Panc1 (cell line): ENCODE results near the gene PUDP. TPM values are rescaled to one million over a fixed set of nuclear protein-coding genes. Genes with fewer than 3 reads are reported as not detected.
"Not testable (repeated sequence)": the region's sequence is repeated elsewhere in the genome, so short reads cannot be mapped to it uniquely, and the experiment has no call there.

Source experiments
- ATAC-seq: fragments of 200-7000 bp; cut with Tn5 transposase; 2 replicates; pipeline ENCODE4 v1.9.1; 2020; ENCODE audit warnings: mild to moderate bottlenecking, moderate library complexity
- BruUV-seq: library from RNA; stranded (reverse); fragments of 400-500 nt; replicated peaks from 2 replicates; lab custom pipeline; 2021; lab: Mats Ljungman, UMichigan
- CTCF ChIA-PET: fragments of 300-600 bp; sonication (Branson Sonifier 250); formaldehyde crosslinking; loops from one replicate; lab custom pipeline; 2022; ENCODE audit warnings: antibody characterized with exemption; lab: Charles Lee
- POLR2A ChIA-PET: fragments of 300-600 bp; sonication (Branson Sonifier 250); formaldehyde crosslinking; loops from one replicate; lab custom pipeline; 2022; ENCODE audit warnings: antibody characterized with exemption; lab: Charles Lee
- DNase-seq: peaks from one replicate; pipeline ENCODE4 v3.0.0-alpha.2; 2010; ENCODE audit warnings: low read depth, low spot score
- H3K27ac ChIP-seq: 2 replicates; pipeline ENCODE4 v1.5.1; 2011; ENCODE audit warnings: mild to moderate bottlenecking, low read length, inconsistent platforms
- H3K27me3 ChIP-seq: fragments of 200-500 bp; sonication (Bioruptor generic); 2 replicates; pipeline ENCODE4 v1.6.0; 2014; ENCODE audit warnings: low read length, inconsistent platforms; ENCODE audit not compliant: control insufficient read depth, insufficient read depth
- H3K36me3 ChIP-seq: fragments of 200-500 bp; sonication (Bioruptor generic); 2 replicates; pipeline ENCODE4 v1.5.1; 2014; ENCODE audit warnings: inconsistent platforms, mild to moderate bottlenecking, low read length, moderate library complexity; ENCODE audit not compliant: control insufficient read depth, insufficient read depth
- H3K4me1 ChIP-seq: 2 replicates; pipeline ENCODE4 v1.5.1; 2011; ENCODE audit warnings: inconsistent platforms, mild to moderate bottlenecking, low read length, moderate library complexity; ENCODE audit not compliant: control insufficient read depth, insufficient read depth
- H3K4me3 ChIP-seq, 2 experiments: 2 replicates each; pipeline ENCODE4 v1.5.1; 2011 to 2012; ENCODE audit warnings: low read depth in 2 of 2, low read length in 2 of 2, mild to moderate bottlenecking in 2 of 2, inconsistent platforms in 1 of 2, moderate library complexity in 1 of 2
- H3K9me3 ChIP-seq: fragments of 200-500 bp; sonication (Bioruptor generic); 2 replicates; pipeline ENCODE4 v1.5.1; 2014; ENCODE audit warnings: low read depth, mild to moderate bottlenecking, inconsistent platforms, low read length, moderate library complexity; ENCODE audit not compliant: control insufficient read depth, insufficient read depth
- POLR2AphosphoS5 ChIP-seq: IDR thresholded peaks from 2 replicates; pipeline ENCODE4 v1.6.1; 2012; ENCODE audit warnings: mild to moderate bottlenecking, low read depth, low read length, moderate library complexity
- SIN3A ChIP-seq: IDR thresholded peaks from 2 replicates; pipeline ENCODE4 v1.6.1; 2012; ENCODE audit warnings: low read depth, mild to moderate bottlenecking, low read length, moderate library complexity, borderline replicate concordance; ENCODE audit not compliant: insufficient read depth
- TCF7L2 ChIP-seq: IDR thresholded peaks from 2 replicates; pipeline ENCODE4 v1.6.1; 2011; ENCODE audit warnings: mild to moderate bottlenecking, low read depth, low read length, inconsistent platforms
- in situ Hi-C: cut with HindIII; loops from 2 replicates; pipeline ENCODE4 v1.10.0; 2016; ENCODE audit warnings: low sequenced_read_pairs, low pct_unique_long_range_greater_than_20kb
- intact Hi-C: fragments of 100-400 bp; cut with micrococcal nuclease; formaldehyde crosslinking; loops from one replicate; pipeline ENCODE4 v1.10.0; 2022; ENCODE audit not compliant: unreplicated experiment
- total RNA-seq: library from RNA; stranded (reverse); gene quantifications from one replicate; pipeline ENCODE4 v1.2.1, GENCODE V29; 2021; ENCODE audit not compliant: unreplicated experiment
- TF ChIP-seq, protein P1 (sequence below), 2 experiments: IDR thresholded peaks; 2 replicates each; pipeline ENCODE4 v1.6.1; 2011 to 2012; ENCODE audit warnings: low read depth in 2 of 2, control low read depth in 1 of 2, low read length in 1 of 2, mild to moderate bottlenecking in 1 of 2, moderate library complexity in 1 of 2; ENCODE audit not compliant: insufficient read depth in 1 of 2
- TF ChIP-seq, protein P2 (sequence below): fragments of 450-650 bp; IDR thresholded peaks from 2 replicates; pipeline ENCODE4 v1.5.1; 2017; ENCODE audit warnings: mild to moderate bottlenecking

PUDP gene
- total RNA-seq, 1 experiment from 2014 or later = 14.2 TPM

GRCh38 chrX:7024850-7025249 is 123.1 kb downstream of the PUDP start:
- H3K4me1 ChIP-seq = no peaks in the 10 kb centered on the region
- TF ChIP-seq, protein P1, sequence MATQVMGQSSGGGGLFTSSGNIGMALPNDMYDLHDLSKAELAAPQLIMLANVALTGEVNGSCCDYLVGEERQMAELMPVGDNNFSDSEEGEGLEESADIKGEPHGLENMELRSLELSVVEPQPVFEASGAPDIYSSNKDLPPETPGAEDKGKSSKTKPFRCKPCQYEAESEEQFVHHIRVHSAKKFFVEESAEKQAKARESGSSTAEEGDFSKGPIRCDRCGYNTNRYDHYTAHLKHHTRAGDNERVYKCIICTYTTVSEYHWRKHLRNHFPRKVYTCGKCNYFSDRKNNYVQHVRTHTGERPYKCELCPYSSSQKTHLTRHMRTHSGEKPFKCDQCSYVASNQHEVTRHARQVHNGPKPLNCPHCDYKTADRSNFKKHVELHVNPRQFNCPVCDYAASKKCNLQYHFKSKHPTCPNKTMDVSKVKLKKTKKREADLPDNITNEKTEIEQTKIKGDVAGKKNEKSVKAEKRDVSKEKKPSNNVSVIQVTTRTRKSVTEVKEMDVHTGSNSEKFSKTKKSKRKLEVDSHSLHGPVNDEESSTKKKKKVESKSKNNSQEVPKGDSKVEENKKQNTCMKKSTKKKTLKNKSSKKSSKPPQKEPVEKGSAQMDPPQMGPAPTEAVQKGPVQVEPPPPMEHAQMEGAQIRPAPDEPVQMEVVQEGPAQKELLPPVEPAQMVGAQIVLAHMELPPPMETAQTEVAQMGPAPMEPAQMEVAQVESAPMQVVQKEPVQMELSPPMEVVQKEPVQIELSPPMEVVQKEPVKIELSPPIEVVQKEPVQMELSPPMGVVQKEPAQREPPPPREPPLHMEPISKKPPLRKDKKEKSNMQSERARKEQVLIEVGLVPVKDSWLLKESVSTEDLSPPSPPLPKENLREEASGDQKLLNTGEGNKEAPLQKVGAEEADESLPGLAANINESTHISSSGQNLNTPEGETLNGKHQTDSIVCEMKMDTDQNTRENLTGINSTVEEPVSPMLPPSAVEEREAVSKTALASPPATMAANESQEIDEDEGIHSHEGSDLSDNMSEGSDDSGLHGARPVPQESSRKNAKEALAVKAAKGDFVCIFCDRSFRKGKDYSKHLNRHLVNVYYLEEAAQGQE (IDR thresholded peaks at IDR 0.05; ENCODE audit: insufficient read depth in 1 of 2, low read depth in 2 of 2, low read length in 1 of 2) = no peak
- TF ChIP-seq, protein P2, sequence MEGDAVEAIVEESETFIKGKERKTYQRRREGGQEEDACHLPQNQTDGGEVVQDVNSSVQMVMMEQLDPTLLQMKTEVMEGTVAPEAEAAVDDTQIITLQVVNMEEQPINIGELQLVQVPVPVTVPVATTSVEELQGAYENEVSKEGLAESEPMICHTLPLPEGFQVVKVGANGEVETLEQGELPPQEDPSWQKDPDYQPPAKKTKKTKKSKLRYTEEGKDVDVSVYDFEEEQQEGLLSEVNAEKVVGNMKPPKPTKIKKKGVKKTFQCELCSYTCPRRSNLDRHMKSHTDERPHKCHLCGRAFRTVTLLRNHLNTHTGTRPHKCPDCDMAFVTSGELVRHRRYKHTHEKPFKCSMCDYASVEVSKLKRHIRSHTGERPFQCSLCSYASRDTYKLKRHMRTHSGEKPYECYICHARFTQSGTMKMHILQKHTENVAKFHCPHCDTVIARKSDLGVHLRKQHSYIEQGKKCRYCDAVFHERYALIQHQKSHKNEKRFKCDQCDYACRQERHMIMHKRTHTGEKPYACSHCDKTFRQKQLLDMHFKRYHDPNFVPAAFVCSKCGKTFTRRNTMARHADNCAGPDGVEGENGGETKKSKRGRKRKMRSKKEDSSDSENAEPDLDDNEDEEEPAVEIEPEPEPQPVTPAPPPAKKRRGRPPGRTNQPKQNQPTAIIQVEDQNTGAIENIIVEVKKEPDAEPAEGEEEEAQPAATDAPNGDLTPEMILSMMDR = no peak
- no peak for TF ChIP-seq SIN3A
- no peak for TF ChIP-seq POLR2AphosphoS5
- TF ChIP-seq TCF7L2 = no peak
- H3K36me3 ChIP-seq = no peaks in the 10 kb centered on the region
- H3K27me3 ChIP-seq = no peaks in the 10 kb centered on the region
- H3K4me3 ChIP-seq = no peak overlapping the region
- H3K9me3 ChIP-seq = no peaks in the 10 kb centered on the region
- ChIA-PET POLR2A (no interaction called here), CTCF (no interaction called here)
- intact Hi-C loops = no loop called here
- DNase-seq (no peak), ATAC-seq (no peak)
- in situ Hi-C loops = no loop called here
- BruUV-seq = no TSS peak
- no peak overlapping the region for H3K27ac ChIP-seq

GRCh38 chrX:7022996-7023395 is 125.0 kb downstream of the PUDP start:
- H3K9me3 ChIP-seq, H3K27me3 ChIP-seq, in situ Hi-C loops, ATAC-seq, POLR2A ChIA-PET, DNase-seq, H3K4me3 ChIP-seq, H3K27ac ChIP-seq, intact Hi-C loops, BruUV-seq, H3K36me3 ChIP-seq, H3K4me1 ChIP-seq, CTCF ChIA-PET: not testable (repeated sequence)

DNA sequence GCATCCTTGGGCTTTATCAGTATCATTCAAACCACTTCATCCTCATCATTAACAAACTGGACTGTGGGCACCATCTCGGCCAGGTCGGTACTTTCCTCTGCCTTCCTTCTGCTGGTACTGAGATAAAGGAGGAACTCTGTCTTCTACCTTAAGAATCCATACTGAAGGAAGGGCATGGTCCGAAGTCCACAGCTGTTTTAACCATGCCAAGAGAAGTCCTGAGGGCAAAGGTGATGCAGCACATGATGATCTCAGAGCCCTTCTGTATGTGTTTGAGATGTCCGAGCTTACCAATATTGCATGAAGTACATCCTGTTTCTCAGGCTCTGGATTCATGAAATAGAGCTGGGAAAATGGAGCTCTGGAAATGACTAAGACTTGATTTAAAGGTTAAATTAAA is 126.0 kb downstream of the PUDP start:
- no peaks in the 10 kb centered on the region for H3K36me3 ChIP-seq
- no peaks in the 10 kb centered on the region for H3K9me3 ChIP-seq
- H3K4me1 ChIP-seq = no peaks in the 10 kb centered on the region
- DNase-seq (no peak), ATAC-seq (no peak)
- in situ Hi-C loops = no loop called here
- intact Hi-C loops = no loop called here
- no peak overlapping the region for H3K4me3 ChIP-seq
- TF ChIP-seq, protein P1 (IDR thresholded peaks at IDR 0.05; ENCODE audit: insufficient read depth in 1 of 2, low read depth in 2 of 2, low read length in 1 of 2) = no peak
- no peak for TF ChIP-seq TCF7L2
- TF ChIP-seq, protein P2 = no peak
- TF ChIP-seq SIN3A = no peak
- TF ChIP-seq POLR2AphosphoS5 = no peak
- POLR2A ChIA-PET = no interaction called here
- BruUV-seq = no TSS peak
- H3K27ac ChIP-seq = no peak overlapping the region
- CTCF ChIA-PET = no interaction called here
- no peaks in the 10 kb centered on the region for H3K27me3 ChIP-seq
